Activated CD8-positive, alpha-beta T cell treated with anti-CD3 and anti-CD28 coated beads for 36 hours (primary cell): Measurements from ENCODE around the gene CCNC. TPM values are rescaled to one million over a fixed set of nuclear protein-coding genes. Genes with fewer than 3 reads are reported as not detected.

ENCODE experiments used
- ATAC-seq: fragments of 200-7000 bp; cut with Tn5 transposase; one replicate; pipeline ENCODE4 v1.10.0; 2021; ENCODE audit warnings: mild to moderate bottlenecking, moderate library complexity
- CTCF ChIA-PET: fragments of 350-600 bp; sonication (Branson Sonifier 250); formaldehyde crosslinking; loops from one replicate; lab custom pipeline; 2021; ENCODE audit warnings: antibody characterized with exemption; lab: Charles Lee
- POLR2A ChIA-PET: fragments of 350-600 bp; sonication (Branson Sonifier 250); formaldehyde crosslinking; loops from one replicate; lab custom pipeline; 2021; ENCODE audit warnings: antibody characterized with exemption; lab: Charles Lee
- DNase-seq: peaks from one replicate; pipeline ENCODE4 v3.0.0-alpha.2; 2020
- H3K27ac Mint-ChIP-seq: one replicate; pipeline ENCODE4 v1.8.0; 2021; ENCODE audit warnings: mild to moderate bottlenecking, mixed read lengths
- H3K27me3 Mint-ChIP-seq: one replicate; pipeline ENCODE4 v1.8.0; 2021; ENCODE audit warnings: mixed read lengths
- H3K36me3 Mint-ChIP-seq: one replicate; pipeline ENCODE4 v1.8.0; 2021; ENCODE audit warnings: low read depth, mixed read lengths
- H3K4me1 Mint-ChIP-seq: one replicate; pipeline ENCODE4 v1.8.0; 2021; ENCODE audit warnings: low read depth, mixed read lengths
- H3K4me3 Mint-ChIP-seq: one replicate; pipeline ENCODE4 v1.8.0; 2021; ENCODE audit warnings: mild to moderate bottlenecking, moderate library complexity, mixed read lengths
- H3K9me3 Mint-ChIP-seq: one replicate; pipeline ENCODE4 v1.8.0; 2021; ENCODE audit warnings: mixed read lengths
- intact Hi-C: fragments of 100-400 bp; cut with micrococcal nuclease; formaldehyde crosslinking; loops from one replicate; pipeline ENCODE4 v1.10.0; 2022
- total RNA-seq, 2 experiments: library from RNA; stranded (reverse); gene quantifications; one replicate each; pipeline ENCODE4 v1.2.3, GENCODE V29; 2021
- TF ChIP-seq, protein P1 (sequence below): fragments of 200-600 bp; IDR thresholded peaks from one replicate; pipeline ENCODE4 v1.8.0; 2022; ENCODE audit warnings: antibody characterized with exemption, mild to moderate bottlenecking

The CCNC gene
- total RNA-seq, 2 experiments from 2014 or later = 72.3 to 75.4 TPM

DNA sequence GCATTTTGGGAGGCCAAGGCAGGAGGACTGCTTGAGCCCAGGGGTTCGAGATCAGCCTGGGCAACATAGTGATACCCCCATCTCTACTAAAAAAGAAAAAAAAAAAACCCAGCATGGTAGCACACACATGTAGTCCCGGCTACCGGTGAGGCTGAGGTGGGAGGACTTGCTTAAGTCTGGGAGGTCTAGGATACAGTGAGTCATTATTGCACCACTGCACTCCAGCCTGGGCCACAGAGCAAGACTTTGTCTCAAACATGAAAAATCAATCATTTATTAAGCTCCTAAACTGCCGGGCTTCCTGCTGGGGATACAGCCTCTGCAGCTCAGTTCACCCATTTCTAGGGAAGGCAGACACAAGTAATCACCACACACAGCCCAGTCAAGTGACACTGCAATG, 45.9 kb downstream of the CCNC start:
- CTCF ChIA-PET = interaction anchor here (0.9 to 1.4 kb wide), 3 partner anchors 21 to 113 kb away, joined by 3 read pairs; no protein-coding TSS in a partner anchor
- no peak overlapping the region for H3K27ac Mint-ChIP-seq
- POLR2A ChIA-PET = interaction anchor here (0.6 to 3.5 kb wide), 5 partner anchors 8 to 90 kb away, joined by 3 to 19 read pairs (median 5); partner anchors contain the start of gene CCNC
- no peaks in the 10 kb centered on the region for H3K9me3 Mint-ChIP-seq
- TF ChIP-seq, protein P1, sequence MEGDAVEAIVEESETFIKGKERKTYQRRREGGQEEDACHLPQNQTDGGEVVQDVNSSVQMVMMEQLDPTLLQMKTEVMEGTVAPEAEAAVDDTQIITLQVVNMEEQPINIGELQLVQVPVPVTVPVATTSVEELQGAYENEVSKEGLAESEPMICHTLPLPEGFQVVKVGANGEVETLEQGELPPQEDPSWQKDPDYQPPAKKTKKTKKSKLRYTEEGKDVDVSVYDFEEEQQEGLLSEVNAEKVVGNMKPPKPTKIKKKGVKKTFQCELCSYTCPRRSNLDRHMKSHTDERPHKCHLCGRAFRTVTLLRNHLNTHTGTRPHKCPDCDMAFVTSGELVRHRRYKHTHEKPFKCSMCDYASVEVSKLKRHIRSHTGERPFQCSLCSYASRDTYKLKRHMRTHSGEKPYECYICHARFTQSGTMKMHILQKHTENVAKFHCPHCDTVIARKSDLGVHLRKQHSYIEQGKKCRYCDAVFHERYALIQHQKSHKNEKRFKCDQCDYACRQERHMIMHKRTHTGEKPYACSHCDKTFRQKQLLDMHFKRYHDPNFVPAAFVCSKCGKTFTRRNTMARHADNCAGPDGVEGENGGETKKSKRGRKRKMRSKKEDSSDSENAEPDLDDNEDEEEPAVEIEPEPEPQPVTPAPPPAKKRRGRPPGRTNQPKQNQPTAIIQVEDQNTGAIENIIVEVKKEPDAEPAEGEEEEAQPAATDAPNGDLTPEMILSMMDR = no peak
- H3K27me3 Mint-ChIP-seq = no peaks in the 10 kb centered on the region
- ATAC-seq = no peak
- intact Hi-C loops = loop anchor here (5.0 kb wide), 1 partner anchor 55 kb away; no protein-coding TSS in a partner anchor
- H3K4me1 Mint-ChIP-seq = peaks cover 25% of the 10 kb centered on the region
- no peak for DNase-seq
- no peak overlapping the region for H3K4me3 Mint-ChIP-seq
- no peaks in the 10 kb centered on the region for H3K36me3 Mint-ChIP-seq

DNA sequence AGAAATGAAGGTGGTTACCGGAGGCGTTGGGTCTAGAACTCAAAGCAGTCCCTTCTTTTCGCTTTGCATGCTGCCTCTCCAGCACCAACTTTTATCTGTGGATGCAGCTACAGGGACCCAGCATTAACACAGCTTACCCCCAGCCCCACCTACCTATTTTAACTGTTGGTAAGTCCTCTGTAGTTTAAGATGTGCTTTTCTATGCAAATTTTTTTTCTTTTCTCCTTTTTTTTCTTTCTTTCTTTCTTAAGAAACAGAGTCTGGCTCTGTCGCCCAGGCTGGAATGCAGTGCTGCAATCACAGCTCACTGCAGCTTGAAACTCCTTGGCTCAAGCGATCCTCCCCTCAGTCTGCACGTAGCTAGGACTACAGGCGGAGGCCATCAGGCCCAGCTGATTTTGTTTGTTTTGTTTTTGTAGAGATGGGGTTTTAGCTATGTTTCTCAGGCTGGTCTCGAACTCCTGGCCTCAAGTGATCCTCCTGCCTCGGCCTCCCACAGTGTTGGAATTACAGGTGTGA, 46.8 kb downstream of the CCNC start:
- Mint-ChIP-seq H3K4me3 (peak overlapping the region; percentile 87), H3K4me1 (peaks cover 25% of the 10 kb centered on the region), H3K36me3 (no peaks in the 10 kb centered on the region), H3K27ac (peak overlapping the region; percentile 96), H3K27me3 (no peaks in the 10 kb centered on the region), H3K9me3 (no peaks in the 10 kb centered on the region)
- ChIA-PET POLR2A (interaction anchor here (0.6 to 3.5 kb wide), 4 partner anchors 9 to 46 kb away, joined by 4 to 19 read pairs (median 6); partner anchors contain the start of gene CCNC), CTCF (interaction anchor here (0.5 to 2.4 kb wide), 8 partner anchors 9 to 113 kb away, joined by 3 to 12 read pairs (median 4); no protein-coding TSS in a partner anchor)
- no peak for DNase-seq
- ATAC-seq = peak; percentile 20
- TF ChIP-seq, protein P1 = no peak
- intact Hi-C loops = loop anchor here (2.0 to 5.0 kb wide), 2 partner anchors 47 to 54 kb away; partner anchors contain the start of gene CCNC

DNA sequence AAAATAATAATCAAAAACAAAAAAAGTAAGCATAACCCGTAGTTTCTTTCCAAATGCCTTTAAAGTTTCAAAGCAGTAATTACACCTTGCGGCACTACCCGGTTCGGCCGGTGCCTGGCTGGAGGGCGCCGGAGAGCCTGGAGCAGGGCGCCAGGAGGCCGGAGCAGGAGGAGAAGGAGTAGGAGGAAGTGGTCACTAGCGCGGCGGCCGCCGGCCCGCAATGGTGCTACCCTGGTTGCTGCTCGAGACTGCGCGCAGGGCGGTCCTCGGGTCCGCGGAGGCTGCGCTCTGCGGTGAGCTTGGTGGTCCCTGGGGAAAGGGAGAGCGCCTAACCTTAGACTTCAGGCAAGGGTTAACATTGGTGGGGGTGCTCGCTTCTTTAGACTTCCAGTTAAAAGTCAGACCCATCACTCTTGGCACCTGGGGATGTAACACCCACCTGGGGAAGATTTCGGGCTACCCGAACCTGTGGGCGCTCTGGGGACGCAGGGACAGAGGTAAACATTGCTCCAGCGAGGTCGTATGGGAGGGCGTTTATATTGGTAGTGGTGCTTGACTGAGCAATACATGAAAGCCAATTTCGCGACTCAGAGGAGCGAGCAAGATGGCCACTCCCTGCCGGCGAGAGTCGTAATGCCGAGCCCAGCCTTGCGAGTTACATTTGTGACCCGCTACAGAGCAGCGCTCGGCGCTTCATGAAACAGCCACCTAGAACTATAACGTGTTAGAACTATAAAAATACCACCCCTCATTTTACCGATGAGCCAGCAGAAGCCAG, 47.4 kb downstream of the CCNC start:
- ChIA-PET POLR2A (interaction anchor here (0.6 to 3.5 kb wide), 4 partner anchors 9 to 47 kb away, joined by 3 to 19 read pairs (median 5); partner anchors contain the start of gene CCNC), CTCF (interaction anchor here (0.9 to 2.4 kb wide), 6 partner anchors 9 to 112 kb away, joined by 3 to 12 read pairs (median 6); no protein-coding TSS in a partner anchor)
- Mint-ChIP-seq H3K4me3 (peak overlapping the region; percentile 87), H3K4me1 (peaks cover 31% of the 10 kb centered on the region), H3K9me3 (no peaks in the 10 kb centered on the region), H3K27ac (peak overlapping the region; percentile 96), H3K27me3 (no peaks in the 10 kb centered on the region), H3K36me3 (no peaks in the 10 kb centered on the region)
- intact Hi-C loops = loop anchor here (2.0 to 5.0 kb wide), 2 partner anchors 48 to 54 kb away; partner anchors contain the start of gene CCNC
- ATAC-seq (peak; percentile 89), DNase-seq (peak; percentile 87)
- TF ChIP-seq, protein P1 = peak; percentile 90

DNA sequence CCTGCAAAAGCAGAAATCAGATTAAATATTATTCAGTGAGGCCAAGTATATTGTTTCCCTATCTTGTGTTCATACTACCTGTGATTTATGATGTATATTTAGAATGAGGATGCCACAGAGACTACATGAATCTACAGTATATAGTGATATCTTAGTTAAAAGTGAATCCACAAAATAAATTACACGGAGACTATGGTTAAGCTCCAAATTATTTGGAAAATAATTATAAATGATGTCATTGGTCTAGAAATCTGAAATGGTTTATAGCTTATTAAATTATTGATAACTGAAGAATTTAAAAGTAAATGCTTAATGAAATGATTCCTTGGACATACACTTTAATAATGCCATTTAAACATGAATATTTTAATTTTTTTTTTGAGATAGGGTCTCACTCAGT, 49.0 kb downstream of the CCNC start:
- TF ChIP-seq, protein P1 = no peak
- H3K4me1 Mint-ChIP-seq = peaks cover 29% of the 10 kb centered on the region
- intact Hi-C loops = no loop called here

More for the DNA sequence above, 49.0 kb downstream of the CCNC start:
- Mint-ChIP-seq H3K36me3 (no peaks in the 10 kb centered on the region), H3K9me3 (no peaks in the 10 kb centered on the region), H3K4me3 (no peak overlapping the region), H3K27me3 (no peaks in the 10 kb centered on the region), H3K27ac (no peak overlapping the region)
- CTCF ChIA-PET = interaction anchor here (1.1 to 2.4 kb wide), 4 partner anchors 11 to 93 kb away, joined by 3 to 12 read pairs (median 6); no protein-coding TSS in a partner anchor
- DNase-seq (no peak), ATAC-seq (no peak)
- POLR2A ChIA-PET = interaction anchor here (3.5 kb wide), 1 partner anchor 48 kb away, joined by 19 read pairs; the partner anchor contains the start of gene CCNC
